HG03460 (cell line): Measurements from ENCODE around the gene SCGB3A1.

Source experiments
- ATAC-seq: cut with Tn5 transposase; IDR thresholded peaks from one replicate; pipeline ENCODE4 v1.9.1; 2021; ENCODE audit not compliant: unreplicated experiment

The SCGB3A1 gene

GRCh38 chr5:180590543-180591310 lies 572 bp downstream of the SCGB3A1 start:
- ATAC-seq: no peak

- ATAC-seq: no peak
Measured at GRCh38 chr5:180589771-180590542, 1.3 kb downstream of the SCGB3A1 start.

- no peak for ATAC-seq
Measured at GRCh38 chr5:180586870-180587269, 4.4 kb downstream of the SCGB3A1 start.

GRCh38 chr5:180586204-180586603 lies 5.1 kb downstream of the SCGB3A1 start:
- no peak for ATAC-seq

- ATAC-seq: no peak
Measured at GRCh38 chr5:180583738-180584137, 7.6 kb downstream of the SCGB3A1 start.

- ATAC-seq: no peak
Measured at GRCh38 chr5:180580681-180581080, 10.6 kb downstream of the SCGB3A1 start.

DNA sequence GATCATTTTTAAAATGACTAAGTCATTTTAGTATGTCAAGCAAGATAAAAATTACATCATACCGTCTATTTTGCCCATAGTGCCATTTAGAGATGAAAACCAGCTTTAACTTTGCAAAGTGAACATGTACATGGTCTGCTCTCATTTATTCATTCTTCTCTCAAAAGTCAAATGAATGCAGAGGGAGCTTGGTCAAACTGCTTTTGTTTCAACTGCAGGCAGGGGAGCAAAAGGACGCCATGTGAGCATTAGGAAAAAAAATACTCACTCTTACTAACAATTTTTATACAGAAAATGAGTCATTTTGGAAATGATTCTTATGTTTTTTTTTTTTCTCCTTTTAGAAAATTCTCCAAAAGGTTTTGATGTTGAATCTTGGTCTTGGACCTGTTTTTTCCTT lies 15.7 kb downstream of the SCGB3A1 start:
- ATAC-seq: no peak

DNA sequence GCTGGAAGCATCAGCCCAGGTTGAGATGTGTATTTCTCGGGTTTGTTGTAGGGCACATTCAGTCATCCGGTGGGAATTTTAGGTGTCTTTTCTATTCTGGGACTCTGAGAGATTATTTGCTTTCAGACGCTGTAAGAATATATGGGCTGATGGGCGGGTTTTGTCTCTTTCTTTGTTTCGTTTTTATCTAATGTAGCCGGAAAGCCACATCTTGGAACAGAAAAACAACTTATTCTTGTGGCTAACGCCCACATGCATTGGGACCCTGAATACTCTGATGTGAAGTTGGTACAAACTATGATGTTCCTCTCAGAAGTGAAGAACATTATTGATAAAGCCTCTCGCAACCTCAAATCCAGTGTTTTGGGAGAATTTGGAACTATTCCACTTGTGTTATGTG lies 22.4 kb downstream of the SCGB3A1 start:
- ATAC-seq: no peak

GRCh38 chr5:180563994-180564393 lies 27.3 kb downstream of the SCGB3A1 start:
- no peak for ATAC-seq

- ATAC-seq: no peak
Measured at GRCh38 chr5:180558232-180558631, 33.1 kb downstream of the SCGB3A1 start.

DNA sequence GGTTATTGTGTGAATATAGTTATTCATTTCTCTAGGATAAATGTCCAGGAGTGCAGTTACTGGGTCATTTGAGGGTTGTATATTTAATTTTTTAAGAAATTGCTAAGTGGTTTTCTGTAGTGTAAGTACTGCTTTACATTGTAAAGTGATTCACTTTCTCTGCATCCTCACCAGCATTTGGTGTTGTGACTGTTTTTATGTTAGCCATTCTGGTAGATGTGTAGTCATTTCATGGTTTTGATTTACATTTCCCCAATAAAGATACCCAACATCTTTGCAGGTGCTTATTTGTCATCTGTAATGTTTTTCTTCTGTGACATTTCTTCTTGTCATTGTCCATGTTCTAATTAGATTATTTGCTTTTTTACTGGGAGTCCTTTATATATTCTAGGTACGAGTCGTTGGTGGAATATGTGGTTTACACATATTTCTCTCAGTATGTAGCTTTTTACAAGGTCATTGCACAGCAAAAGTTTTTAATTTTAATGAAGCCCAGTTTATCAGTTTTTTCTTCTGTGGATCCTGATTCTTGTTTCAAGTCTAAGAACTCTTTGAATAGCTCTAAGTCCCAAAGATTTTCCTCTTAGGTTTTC lies 34.0 kb downstream of the SCGB3A1 start:
- no peak for ATAC-seq

GRCh38 chr5:180555168-180555921 lies 36.0 kb downstream of the SCGB3A1 start:
- no peak for ATAC-seq

GRCh38 chr5:180553530-180553929 lies 37.8 kb downstream of the SCGB3A1 start:
- ATAC-seq: no peak

- ATAC-seq: no peak
Measured at GRCh38 chr5:180548563-180548962, 42.7 kb downstream of the SCGB3A1 start.

- ATAC-seq: no peak
Measured at GRCh38 chr5:180545248-180545647, 46.1 kb downstream of the SCGB3A1 start.

DNA sequence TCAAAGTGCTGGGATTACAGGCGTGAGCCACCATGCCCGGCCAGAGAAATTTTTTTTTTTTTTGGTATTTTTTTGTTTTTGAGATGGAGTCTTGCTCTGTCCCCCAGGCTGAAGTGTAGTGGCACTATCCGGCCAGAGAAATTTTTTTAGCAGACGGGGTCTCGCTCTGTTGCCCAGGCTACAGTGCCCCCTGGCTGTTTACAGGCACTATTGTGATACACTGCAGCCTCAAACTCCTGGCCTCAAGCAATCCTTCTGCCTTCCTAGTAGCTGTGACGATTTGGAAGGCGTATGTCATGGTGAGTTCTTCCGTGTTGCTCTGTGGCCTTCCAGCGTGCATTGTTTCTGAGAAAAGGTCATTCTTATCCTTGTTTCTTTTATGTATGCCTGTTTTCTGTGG lies 49.6 kb downstream of the SCGB3A1 start:
- no peak for ATAC-seq
